SH-SY5Y (cell line): ENCODE measurements around the gene PPP4R3B.

Source experiments
- GATA2 ChIP-seq: IDR thresholded peaks from 2 replicates; pipeline ENCODE4 v1.6.1; 2011; ENCODE audit warnings: mild to moderate bottlenecking, low read depth, low read length
- GATA3 ChIP-seq: IDR thresholded peaks from 2 replicates; pipeline ENCODE4 v1.6.1; 2011; ENCODE audit warnings: low read depth, mild to moderate bottlenecking, low read length, moderate library complexity

PPP4R3B gene

DNA sequence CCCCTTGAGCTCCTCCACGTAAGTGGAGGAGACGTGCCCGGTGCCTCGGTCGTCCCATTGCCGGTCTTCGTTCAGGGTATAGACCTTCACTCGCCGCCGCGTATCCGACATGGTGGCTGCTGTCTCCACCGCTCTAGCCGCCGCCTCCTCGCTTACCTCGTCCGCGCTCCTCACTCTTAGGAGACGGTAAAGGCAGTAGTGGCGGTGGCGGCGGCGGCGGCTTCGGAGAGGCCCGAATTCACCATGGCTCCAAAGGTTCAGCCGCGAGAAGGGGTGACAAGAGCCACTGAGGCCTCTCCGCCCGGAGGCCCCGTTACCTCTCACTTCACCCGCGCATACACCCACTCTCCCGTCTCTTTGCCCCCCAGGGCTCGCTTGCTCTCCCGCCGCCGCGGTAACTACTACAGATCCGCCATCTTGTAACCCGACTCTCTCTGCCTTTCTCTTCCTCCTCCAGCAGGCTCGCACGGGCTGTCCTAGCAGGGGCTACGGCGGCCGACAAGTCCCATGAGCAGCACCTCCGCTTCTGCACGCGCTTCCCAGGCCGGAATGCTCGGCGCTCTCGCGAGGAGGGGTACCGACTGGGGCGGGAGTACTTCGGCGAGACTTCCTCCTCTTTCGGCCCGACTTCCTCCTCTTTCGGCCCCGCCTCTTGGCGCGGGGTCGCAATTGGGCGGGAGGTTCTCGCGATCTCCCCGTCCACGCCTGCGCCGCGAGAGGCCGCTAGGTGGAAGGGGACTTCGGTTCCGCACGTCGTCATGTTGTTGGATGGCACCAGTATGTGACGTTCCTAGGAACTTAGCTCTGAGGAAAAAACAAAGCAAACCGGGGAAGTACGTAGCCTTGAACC lies at the start of gene PPP4R3B:
Gene PPP4R3B (minus strand): TSS at position 448 of the 850 bp plus-strand sequence. CDS start 337 bp downstream, at position 111.
- TF ChIP-seq GATA3 (no peak), GATA2 (no peak)

GRCh38 chr2:55653255-55653654 lies 35.8 kb upstream of the PPP4R3B start:
- TF ChIP-seq GATA2 (no peak), GATA3 (no peak)

GRCh38 chr2:55649211-55649610 lies 31.8 kb upstream of the PPP4R3B start:
- TF ChIP-seq GATA3: no peak

DNA sequence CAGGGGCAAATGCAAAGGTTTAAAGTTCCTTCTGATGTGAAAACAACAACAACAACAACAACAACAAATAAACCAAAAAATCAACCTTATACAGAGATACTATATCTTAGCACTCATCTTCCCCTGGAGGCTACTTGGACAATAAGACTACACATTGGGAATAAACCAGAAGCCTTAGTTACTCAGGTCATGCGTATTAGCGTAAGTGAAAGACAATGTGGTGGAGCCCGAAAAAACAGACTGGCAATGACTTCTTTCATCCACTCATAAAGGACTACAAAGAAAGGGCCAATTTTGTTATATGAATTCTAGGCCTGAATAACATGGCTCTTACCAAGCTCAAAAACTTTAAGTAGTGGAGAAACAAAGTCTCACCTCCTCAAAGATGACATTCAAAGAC lies 19.4 kb upstream of the PPP4R3B start:
- no peak for TF ChIP-seq GATA3
- TF ChIP-seq GATA2: no peak

DNA sequence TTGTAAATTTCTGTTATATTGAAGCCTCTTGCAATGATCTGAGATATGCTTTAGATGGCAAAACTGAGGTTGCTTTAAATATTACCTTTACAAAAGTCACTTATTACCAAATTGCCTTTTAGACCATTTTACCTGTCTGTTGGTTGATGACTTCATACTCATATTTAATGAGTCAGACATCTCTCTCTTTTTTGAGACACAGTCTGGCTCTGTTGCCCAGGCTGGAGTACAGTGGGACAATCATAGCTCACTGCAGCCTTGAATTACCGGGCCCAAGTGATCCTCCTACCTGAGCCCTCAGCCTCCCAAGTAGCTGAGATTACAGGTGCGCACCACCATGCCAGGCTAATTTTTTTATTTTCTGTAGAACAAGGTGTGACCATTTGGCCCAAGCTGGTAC lies 11.5 kb upstream of the PPP4R3B start:
- TF ChIP-seq GATA2: no peak
- TF ChIP-seq GATA3: no peak

DNA sequence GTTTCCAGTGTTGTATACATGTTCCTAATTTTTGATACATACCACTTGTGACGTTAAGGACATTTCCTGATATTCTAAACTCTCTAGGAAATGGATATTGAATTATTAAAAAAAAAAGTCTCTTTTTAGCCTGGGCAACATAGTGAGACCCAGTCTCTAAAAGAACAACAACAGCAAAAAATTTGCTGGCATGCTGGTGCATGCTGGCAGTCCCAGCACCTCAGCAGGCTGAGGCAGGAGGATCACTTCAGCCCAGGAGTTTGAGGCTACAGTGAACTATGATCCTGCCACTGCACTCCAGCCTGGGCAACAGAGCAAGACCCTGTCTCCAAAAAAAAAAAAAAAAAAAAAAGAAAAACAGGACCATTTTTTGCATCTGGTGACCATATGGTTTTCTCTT lies 10.5 kb upstream of the PPP4R3B start:
- TF ChIP-seq GATA3 (no peak), GATA2 (no peak)

DNA sequence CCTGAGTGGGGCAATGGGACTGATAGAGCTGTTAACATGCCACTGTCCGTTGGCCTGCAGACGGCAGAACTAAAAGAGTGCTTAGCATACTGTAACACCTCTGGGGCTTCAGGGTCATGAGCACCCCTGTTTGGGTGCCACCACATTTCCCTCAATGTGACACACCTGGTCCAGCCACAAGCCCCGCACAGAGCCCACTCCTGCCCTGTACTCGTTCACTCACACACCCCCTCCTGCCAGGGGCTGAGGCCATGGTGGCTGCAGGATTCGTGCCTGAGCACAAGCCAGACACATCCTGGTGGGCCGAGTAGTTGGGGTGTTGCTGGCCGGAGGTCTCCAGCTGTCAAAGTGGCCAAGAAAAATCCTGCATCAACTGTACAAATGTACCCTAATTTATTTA lies 4.4 kb upstream of the PPP4R3B start:
- TF ChIP-seq GATA3 (no peak), GATA2 (no peak)

DNA sequence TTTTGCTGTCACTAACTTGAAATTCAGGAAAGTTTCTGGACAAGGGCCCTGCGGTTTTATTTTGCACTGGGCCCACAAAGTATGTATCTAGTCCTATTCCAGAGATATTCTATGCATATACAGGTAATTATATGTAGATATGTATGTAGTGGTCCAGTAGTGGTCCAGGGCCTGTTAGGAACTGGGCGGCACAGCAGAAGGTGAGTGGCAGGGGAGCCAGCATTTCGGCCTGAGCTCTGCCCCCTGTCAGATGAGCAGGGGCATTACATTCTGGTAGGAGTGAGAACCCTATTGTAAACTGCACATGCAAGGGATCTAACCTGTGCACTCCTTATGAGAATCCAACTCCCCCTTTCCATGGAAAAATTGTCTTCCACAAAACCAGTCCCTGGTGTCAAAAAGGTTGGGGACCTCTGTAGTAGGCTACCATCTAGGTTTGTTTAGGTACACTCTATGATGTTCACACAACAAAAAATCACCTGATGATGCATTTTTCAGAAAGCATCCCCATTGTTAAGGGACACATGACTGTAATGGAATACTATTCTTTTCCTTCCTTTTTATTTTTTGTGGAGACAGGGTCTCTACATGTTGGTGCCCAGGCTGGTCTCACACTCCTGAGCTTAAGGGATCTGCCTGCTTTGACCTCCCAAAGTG lies 2.8 kb upstream of the PPP4R3B start:
- TF ChIP-seq GATA2: no peak
- no peak for TF ChIP-seq GATA3

DNA sequence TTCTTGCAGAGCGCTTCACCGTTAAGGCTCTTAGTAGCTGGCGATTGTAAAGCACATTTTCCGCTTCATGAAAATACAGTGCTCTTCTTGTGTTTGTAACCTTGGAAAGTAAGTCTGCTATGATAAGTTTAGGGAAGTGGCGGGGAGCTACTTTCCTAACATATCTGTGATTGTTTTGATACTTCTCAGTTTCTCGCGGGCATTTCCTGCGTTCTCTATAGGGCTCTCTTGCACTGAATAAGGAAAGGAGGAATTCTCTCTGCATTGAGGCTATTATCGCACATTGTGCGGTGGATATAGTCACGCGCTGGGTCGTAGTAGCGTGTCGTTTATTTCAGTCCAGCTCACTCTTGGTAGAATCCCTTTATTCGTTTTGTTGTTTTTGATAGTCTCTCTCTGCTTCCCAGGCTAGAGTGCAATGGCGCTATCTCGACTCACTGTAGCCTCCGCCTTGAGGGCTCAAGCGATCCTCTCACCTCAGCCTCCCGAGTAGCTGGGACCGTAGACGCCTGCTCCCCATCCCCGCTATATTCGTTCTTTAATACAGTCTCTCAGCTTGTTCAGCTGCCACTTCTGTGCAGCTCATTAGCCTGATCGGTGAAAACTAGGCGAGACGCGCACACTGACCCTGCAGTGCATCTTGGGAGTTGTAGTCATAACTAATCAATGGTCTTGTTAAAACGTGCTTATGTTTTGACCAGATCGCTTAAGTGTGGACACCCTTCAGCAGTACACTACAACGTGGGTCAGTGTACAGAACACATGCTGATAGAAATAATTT lies 1.0 kb upstream of the PPP4R3B start:
- no peak for TF ChIP-seq GATA3
- TF ChIP-seq GATA2: no peak

- TF ChIP-seq GATA2: no peak
- no peak for TF ChIP-seq GATA3
These were observed 528 bp upstream of the PPP4R3B start for GRCh38 chr2:55618025-55618274.

DNA sequence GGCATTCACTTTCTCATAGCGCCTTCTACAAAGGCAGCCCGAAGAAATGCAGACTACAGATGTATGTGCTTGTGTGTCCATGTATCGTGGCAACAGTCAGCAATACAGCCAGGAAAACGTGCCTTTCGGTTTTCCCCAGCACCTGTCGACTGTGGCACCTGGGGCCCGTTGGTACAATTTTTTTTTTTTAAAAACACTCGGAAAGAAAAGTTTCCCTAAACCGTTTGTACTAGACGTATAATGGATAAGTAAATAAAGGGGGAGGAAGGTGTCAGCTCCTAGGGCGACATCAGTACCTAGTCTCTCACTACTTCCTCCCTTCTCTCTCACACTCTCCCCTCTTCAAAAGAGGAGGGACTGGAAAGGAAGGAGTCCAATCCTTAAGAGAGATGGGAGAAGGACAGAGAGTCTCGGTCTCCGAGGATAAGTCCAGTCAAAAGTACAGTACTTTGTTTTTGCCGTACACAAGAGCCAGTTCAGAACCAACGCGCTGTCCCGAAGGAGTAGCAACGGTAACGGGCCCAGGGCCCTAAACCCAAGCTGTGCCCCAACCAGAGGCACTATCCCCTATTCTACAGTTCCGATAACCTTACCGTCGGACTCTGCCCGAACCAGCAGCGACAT lies 759 bp downstream of the PPP4R3B start:
- TF ChIP-seq GATA2 (no peak), GATA3 (no peak)

GRCh38 chr2:55611997-55612396 lies 5.4 kb downstream of the PPP4R3B start:
- TF ChIP-seq GATA3: no peak
- TF ChIP-seq GATA2: no peak

DNA sequence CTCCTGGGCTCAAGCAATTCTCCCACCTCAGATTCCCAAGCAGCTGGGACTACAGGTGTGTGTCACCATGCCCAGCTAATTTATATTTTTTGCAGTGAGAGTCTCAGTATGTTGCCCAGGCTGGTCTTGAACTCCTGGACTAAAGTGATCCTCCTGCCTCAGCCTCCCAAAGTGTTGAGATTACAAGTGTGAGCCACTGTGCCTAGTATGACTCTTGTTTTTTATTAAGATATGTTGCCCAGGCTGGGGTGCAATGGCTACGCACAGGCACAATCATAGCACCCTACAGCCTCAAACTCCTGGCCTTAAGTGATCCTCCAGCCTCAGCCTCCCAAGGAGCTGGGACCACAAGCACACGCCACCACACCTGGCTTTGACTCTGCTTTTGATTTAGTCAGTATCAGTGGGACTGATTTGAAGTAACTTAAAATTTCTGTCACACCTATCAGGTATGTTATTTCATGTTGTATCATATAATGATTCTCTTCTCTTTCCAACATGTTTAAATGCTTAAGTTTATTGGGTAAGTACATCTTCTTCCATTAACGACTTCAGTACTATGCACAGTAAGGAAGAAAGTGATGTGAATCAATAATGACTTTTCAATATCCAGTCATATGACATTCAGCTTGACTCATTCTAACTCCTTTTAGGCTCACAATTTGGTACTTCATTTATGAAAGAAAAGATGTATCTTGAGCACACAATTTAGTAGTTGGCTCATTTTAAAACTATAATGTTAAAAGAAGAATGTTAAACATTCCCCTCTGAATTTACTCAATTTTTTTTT lies 6.3 kb downstream of the PPP4R3B start:
- TF ChIP-seq GATA2 (no peak), GATA3 (no peak)
